ENCODE results near the gene CTSD.

GRCh38 chr11:1746511-1746931, 17.2 kb downstream of the CTSD start:
- TF ChIP-seq MXI1 (conservative IDR thresholded peaks at IDR 0.05; ENCODE audit: poor library complexity, severe bottlenecking) (no peak), POLR2AphosphoS5 (IDR thresholded peaks at IDR 0.05) (no peak), CTCF (IDR thresholded peaks at IDR 0.05; ENCODE audit: poor library complexity, severe bottlenecking) (no peak), RAD21 (conservative IDR thresholded peaks at IDR 0.05) (no peak), EZH2 (IDR thresholded peaks at IDR 0.05; ENCODE audit: borderline replicate concordance, insufficient read depth, low read length, poor library complexity, severe bottlenecking) (no peak), TAF1 (IDR thresholded peaks at IDR 0.05; ENCODE audit: low read depth) (no peak), REST (IDR thresholded peaks at IDR 0.05; ENCODE audit: borderline replicate concordance) (no peak), EP300 (conservative IDR thresholded peaks at IDR 0.05; ENCODE audit: poor library complexity, severe bottlenecking) (no peak), SMC3 (conservative IDR thresholded peaks at IDR 0.05; ENCODE audit: poor library complexity) (no peak)

All from neural cell (in vitro differentiated cells).